ENCODE measurements around the gene TICAM2. TPM values are rescaled to one million over a fixed set of nuclear protein-coding genes. Genes with fewer than 3 reads are reported as not detected.
"Not testable (repeated sequence)": the region's sequence is repeated elsewhere in the genome, so short reads cannot be mapped to it uniquely, and the experiment has no call there.

The TICAM2 gene, protein sequence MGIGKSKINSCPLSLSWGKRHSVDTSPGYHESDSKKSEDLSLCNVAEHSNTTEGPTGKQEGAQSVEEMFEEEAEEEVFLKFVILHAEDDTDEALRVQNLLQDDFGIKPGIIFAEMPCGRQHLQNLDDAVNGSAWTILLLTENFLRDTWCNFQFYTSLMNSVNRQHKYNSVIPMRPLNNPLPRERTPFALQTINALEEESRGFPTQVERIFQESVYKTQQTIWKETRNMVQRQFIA
- total RNA-seq: under 1 TPM; 0.30 to 0.50 TPM
- polyA plus RNA-seq (2013, experiment 1 of 2): 1.5 TPM
- 1.8 TPM for polyA plus RNA-seq (2013, experiment 2 of 2)
- 0 to 0.85 (median 0.16) reads per million in 172 experiments for total RNA-seq

DNA sequence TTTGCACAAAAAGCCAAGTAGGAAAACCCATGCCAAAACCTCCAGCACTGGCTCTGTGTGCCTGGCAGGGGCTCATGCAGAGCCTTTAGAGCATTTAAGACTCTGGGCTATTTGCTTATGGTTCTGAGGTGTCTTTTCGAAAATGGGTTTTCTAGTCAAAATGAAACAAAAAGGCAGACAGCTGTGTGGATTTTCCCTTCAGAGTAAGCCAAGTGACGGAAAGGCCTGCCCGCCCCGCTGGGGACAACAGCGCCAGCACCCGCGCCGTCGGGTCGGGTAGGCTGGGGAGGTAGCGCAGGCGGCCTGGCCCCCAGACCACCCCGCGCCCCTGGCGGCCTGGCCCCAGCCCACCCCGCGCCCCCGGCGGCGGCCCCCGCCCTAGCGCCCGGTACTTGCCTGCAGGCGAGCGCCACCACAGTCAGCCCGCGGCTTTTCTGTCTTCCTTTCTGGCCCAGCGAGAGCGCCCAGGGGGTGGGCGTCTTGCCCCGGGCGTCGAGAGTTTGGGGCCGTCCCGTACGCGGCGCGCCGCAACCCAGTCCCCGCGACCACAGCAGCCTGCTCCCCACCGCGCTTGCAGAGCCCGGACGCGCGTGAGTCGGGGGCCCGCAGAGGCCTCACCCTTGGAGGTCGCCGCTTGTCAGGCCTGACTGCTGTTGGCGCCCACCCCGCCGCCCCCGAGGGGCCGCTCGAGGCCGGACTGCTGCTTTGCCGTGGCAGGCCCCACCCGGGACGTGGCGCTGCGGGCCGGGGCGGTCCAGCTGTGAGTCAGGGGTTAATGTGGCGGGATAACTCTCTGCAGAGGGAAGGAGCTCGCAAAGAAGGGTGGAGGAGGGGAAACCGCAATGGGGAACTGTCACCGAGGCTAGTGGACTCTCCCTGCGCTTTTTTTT is at the start of gene TICAM2:
Gene TICAM2, minus strand, starts transcription at position 779 of the 890 bp plus-strand sequence. CDS start 21,223 bp downstream, outside the sequence.
- Mint-ChIP-seq H3K4me1 (ENCODE audit: low read depth) (peaks cover 33% of the 10 kb centered on the region), H3K4me3 (peak within 1 kb of the TSS; percentile 84), H3K27me3 (no peaks in the 10 kb centered on the region), H3K27ac (peak within 1 kb of the TSS; percentile 71), H3K9me3 (no peaks in the 10 kb centered on the region), H3K36me3 (ENCODE audit: low read depth) (no peaks in the 10 kb centered on the region)
- Histone ChIP-seq H3K27me3 (ENCODE audit: control insufficient read depth in 1 of 2, insufficient read depth in 2 of 2, low read length in 2 of 2) (no peaks in the 10 kb centered on the region), H3K4me1 (ENCODE audit: insufficient read depth, low read length) (peaks cover 14% of the 10 kb centered on the region), H3K9me3 (ENCODE audit: control insufficient read depth in 1 of 2, insufficient read depth in 1 of 2, low read length in 2 of 2) (no peaks in the 10 kb centered on the region), H3K4me3 (ENCODE audit: low read length) (peak within 1 kb of the TSS; percentile 61), H3K36me3 (ENCODE audit: insufficient read depth, low read length) (no peaks in the 10 kb centered on the region), H3K27ac (ENCODE audit: low read depth in 1 of 2, low read length in 2 of 2) (peak within 1 kb of the TSS in 1 of 2 donors; percentile 22)
- TF ChIP-seq, protein P1, sequence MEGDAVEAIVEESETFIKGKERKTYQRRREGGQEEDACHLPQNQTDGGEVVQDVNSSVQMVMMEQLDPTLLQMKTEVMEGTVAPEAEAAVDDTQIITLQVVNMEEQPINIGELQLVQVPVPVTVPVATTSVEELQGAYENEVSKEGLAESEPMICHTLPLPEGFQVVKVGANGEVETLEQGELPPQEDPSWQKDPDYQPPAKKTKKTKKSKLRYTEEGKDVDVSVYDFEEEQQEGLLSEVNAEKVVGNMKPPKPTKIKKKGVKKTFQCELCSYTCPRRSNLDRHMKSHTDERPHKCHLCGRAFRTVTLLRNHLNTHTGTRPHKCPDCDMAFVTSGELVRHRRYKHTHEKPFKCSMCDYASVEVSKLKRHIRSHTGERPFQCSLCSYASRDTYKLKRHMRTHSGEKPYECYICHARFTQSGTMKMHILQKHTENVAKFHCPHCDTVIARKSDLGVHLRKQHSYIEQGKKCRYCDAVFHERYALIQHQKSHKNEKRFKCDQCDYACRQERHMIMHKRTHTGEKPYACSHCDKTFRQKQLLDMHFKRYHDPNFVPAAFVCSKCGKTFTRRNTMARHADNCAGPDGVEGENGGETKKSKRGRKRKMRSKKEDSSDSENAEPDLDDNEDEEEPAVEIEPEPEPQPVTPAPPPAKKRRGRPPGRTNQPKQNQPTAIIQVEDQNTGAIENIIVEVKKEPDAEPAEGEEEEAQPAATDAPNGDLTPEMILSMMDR (IDR thresholded peaks at IDR 0.05): no peak
- ChIA-PET CTCF (interaction anchor here (0.6 to 1.6 kb wide), 4 partner anchors 14 to 467 kb away, joined by 3 to 4 read pairs (median 4); no protein-coding TSS in a partner anchor), POLR2A (interaction anchor here (1.1 to 2.0 kb wide), 5 partner anchors 10 to 306 kb away, joined by 3 to 21 read pairs (median 8); partner anchors contain the start of genes FEM1C and TMED7)
- DNase-seq (peak in 13 of 14 experiments; percentile 34 to 82 (median 42)), ATAC-seq (ENCODE audit: poor library complexity) (peak; percentile 86)
- intact Hi-C loops (cut with DNase I, micrococcal nuclease): no loop called here

DNA sequence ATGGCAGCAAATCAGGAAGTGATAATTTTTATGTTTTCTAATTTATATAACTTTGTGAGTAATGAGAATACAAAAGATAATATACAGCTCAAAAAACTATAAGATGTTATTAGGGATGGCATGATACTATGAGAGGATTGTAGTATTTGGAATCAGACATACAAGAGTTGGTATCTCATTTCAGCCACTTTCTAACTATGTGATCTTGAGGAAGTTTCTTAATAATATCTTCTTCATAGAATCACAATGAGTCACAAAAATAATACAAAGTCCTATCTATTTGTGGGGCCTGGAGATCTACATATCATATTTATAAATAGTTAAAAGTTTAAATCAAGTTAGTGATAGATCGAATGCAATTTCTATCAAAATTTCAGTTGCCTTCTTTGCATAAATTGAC is 47.3 kb upstream of the TICAM2 start:
- H3K27me3 Mint-ChIP-seq: peaks cover 17% of the 10 kb centered on the region
- DNase-seq (no peak), ATAC-seq (ENCODE audit: poor library complexity) (no peak)
- Histone ChIP-seq H3K9me3 (ENCODE audit: control insufficient read depth in 1 of 2, insufficient read depth in 1 of 2, low read length in 2 of 2) (no peaks in the 10 kb centered on the region), H3K36me3 (ENCODE audit: insufficient read depth, low read length) (no peaks in the 10 kb centered on the region), H3K27me3 (ENCODE audit: control insufficient read depth in 1 of 2, insufficient read depth in 2 of 2, low read length in 2 of 2) (peaks cover 0 to 4% of the 10 kb centered on the region in 2 experiments), H3K4me1 (ENCODE audit: insufficient read depth, low read length) (no peaks in the 10 kb centered on the region), H3K27ac (ENCODE audit: low read depth in 1 of 2, low read length in 2 of 2) (no peak overlapping the region), H3K4me3 (ENCODE audit: low read length) (no peak overlapping the region)
- TF ChIP-seq, protein P1 (IDR thresholded peaks at IDR 0.05): no peak
- CTCF ChIA-PET: no interaction called here
- no peak overlapping the region for H3K4me3 Mint-ChIP-seq
- no peaks in the 10 kb centered on the region for H3K36me3 Mint-ChIP-seq (ENCODE audit: low read depth)
- no peaks in the 10 kb centered on the region for H3K9me3 Mint-ChIP-seq
- no peak overlapping the region for H3K27ac Mint-ChIP-seq
- POLR2A ChIA-PET: no interaction called here
- no peaks in the 10 kb centered on the region for H3K4me1 Mint-ChIP-seq (ENCODE audit: low read depth)
- intact Hi-C loops (cut with DNase I, micrococcal nuclease): no loop called here

DNA sequence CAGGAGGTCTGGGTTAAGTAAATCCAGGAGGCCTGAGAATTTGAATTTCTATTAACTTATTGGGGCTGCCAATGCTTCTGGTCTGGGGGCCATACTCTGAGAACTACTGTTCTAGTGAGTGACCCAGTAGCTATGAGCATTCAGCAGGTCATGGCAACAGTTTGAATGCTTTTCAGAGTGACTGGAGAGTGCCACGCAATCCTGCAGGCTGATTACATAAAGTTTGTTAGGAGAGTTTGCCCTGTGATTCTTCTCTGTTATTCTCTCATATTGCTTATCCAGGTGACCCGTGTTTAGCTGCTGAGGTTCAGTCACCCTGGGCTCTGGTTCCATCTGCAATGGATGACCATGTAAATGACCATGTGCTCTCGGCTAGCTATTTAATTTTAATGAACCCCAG is 45.8 kb upstream of the TICAM2 start:
- Histone ChIP-seq H3K27ac (ENCODE audit: low read depth in 1 of 2, low read length in 2 of 2) (no peak overlapping the region), H3K9me3 (ENCODE audit: control insufficient read depth in 1 of 2, insufficient read depth in 1 of 2, low read length in 2 of 2) (no peaks in the 10 kb centered on the region), H3K4me1 (ENCODE audit: insufficient read depth, low read length) (no peaks in the 10 kb centered on the region), H3K36me3 (ENCODE audit: insufficient read depth, low read length) (no peaks in the 10 kb centered on the region), H3K27me3 (ENCODE audit: control insufficient read depth in 1 of 2, insufficient read depth in 2 of 2, low read length in 2 of 2) (peaks cover 4 to 17% of the 10 kb centered on the region in 2 experiments), H3K4me3 (ENCODE audit: low read length) (no peak overlapping the region)
- Mint-ChIP-seq H3K4me3 (no peak overlapping the region), H3K4me1 (ENCODE audit: low read depth) (no peaks in the 10 kb centered on the region), H3K9me3 (no peaks in the 10 kb centered on the region), H3K27ac (no peak overlapping the region), H3K36me3 (ENCODE audit: low read depth) (no peaks in the 10 kb centered on the region), H3K27me3 (peaks cover 30% of the 10 kb centered on the region)
- TF ChIP-seq, protein P1 (IDR thresholded peaks at IDR 0.05): no peak
- ChIA-PET CTCF (no interaction called here), POLR2A (no interaction called here)
- intact Hi-C loops (cut with DNase I, micrococcal nuclease): no loop called here
- ATAC-seq (ENCODE audit: poor library complexity) (no peak), DNase-seq (no peak)

DNA sequence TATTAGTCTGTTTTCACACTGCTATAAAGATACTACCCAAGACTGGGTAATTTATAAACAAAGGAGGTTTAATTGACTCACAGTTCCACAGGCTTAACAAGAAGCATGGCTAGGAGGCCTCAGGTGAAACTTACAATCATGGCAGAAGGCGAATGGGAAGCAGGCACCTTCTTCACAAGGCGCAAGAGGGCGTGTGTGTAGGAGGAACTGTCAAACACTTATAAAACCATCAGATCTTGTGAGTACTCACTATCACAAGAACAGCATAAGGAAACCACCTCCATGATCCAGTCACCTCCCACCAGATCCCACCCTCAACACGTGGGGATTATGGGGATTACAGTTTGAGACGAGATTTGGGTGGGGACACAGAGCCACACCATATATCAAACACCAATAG is 43.1 kb upstream of the TICAM2 start:
- CTCF ChIA-PET; H3K4me1 Mint-ChIP-seq (ENCODE audit: low read depth); H3K36me3 ChIP-seq (ENCODE audit: insufficient read depth, low read length); H3K36me3 Mint-ChIP-seq (ENCODE audit: low read depth); POLR2A ChIA-PET; H3K9me3 Mint-ChIP-seq; H3K9me3 ChIP-seq (ENCODE audit: control insufficient read depth in 1 of 2, insufficient read depth in 1 of 2, low read length in 2 of 2); DNase-seq; H3K4me3 Mint-ChIP-seq; H3K27ac Mint-ChIP-seq; H3K27ac ChIP-seq (ENCODE audit: low read depth in 1 of 2, low read length in 2 of 2); H3K4me3 ChIP-seq (ENCODE audit: low read length); intact Hi-C loops (cut with DNase I, micrococcal nuclease); H3K4me1 ChIP-seq (ENCODE audit: insufficient read depth, low read length); ATAC-seq (ENCODE audit: poor library complexity): not testable (repeated sequence)
- H3K27me3 Mint-ChIP-seq: peaks cover 35% of the 10 kb centered on the region
- peaks cover 4 to 17% of the 10 kb centered on the region in 2 experiments for H3K27me3 ChIP-seq (ENCODE audit: control insufficient read depth in 1 of 2, insufficient read depth in 2 of 2, low read length in 2 of 2)

All from CD4-positive, alpha-beta T cell (primary cell).